Measurements from ENCODE around the gene SH3GLB1.

The SH3GLB1 gene

DNA sequence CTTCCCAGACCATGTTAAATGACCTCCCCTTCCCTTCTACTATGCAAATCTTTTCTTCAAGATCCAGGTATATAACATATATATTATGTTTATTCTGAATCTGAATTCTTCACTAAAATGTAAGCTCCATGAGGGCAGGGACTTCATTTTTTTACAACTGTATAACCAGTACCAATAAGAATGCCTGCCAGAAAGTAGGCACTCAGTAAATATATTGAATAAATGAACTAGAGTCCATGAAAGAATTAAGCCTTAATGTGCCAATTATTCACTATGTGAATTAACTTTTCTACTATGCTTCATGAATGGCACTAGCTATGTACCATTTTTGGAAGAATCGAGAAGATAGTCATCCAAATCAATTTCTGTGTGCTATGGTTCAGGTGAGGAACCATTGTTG lies 60.1 kb downstream of the SH3GLB1 start:
- no peak for TF ChIP-seq PAX5 (IDR thresholded peaks at IDR 0.05; ENCODE audit: insufficient read depth, low read length, severe bottlenecking)
- TF ChIP-seq SPI1 (IDR thresholded peaks at IDR 0.05; ENCODE audit: low read depth, low read length): no peak
- TF ChIP-seq TAF1 (IDR thresholded peaks at IDR 0.05; ENCODE audit: low read depth, low read length): no peak
- no peak for TF ChIP-seq POLR2A (IDR thresholded peaks at IDR 0.05; ENCODE audit: low read depth, low read length)
- no peak for TF ChIP-seq POU2F2 (IDR thresholded peaks at IDR 0.05; ENCODE audit: low read depth, low read length)

GRCh38 chr1:86765073-86765472 lies 60.7 kb downstream of the SH3GLB1 start:
- DNase-seq (ENCODE audit: insufficient read length, low spot score) (no peak), FAIRE-seq (no peak)
- TF ChIP-seq SPI1 (IDR thresholded peaks at IDR 0.05; ENCODE audit: low read depth, low read length): no peak
- no peak for TF ChIP-seq POU2F2 (IDR thresholded peaks at IDR 0.05; ENCODE audit: low read depth, low read length)
- TF ChIP-seq PAX5 (IDR thresholded peaks at IDR 0.05; ENCODE audit: insufficient read depth, low read length, severe bottlenecking): no peak
- no peak for TF ChIP-seq POLR2AphosphoS5 (IDR thresholded peaks at IDR 0.05; ENCODE audit: low read depth, low read length)
- TF ChIP-seq POLR2A (IDR thresholded peaks at IDR 0.05; ENCODE audit: low read depth, low read length): no peak
- no peak for TF ChIP-seq TAF1 (IDR thresholded peaks at IDR 0.05; ENCODE audit: low read depth, low read length)

More for the DNA sequence above, 60.1 kb downstream of the SH3GLB1 start:
- no peak for FAIRE-seq
- DNase-seq (ENCODE audit: insufficient read length, low spot score): no peak

DNA sequence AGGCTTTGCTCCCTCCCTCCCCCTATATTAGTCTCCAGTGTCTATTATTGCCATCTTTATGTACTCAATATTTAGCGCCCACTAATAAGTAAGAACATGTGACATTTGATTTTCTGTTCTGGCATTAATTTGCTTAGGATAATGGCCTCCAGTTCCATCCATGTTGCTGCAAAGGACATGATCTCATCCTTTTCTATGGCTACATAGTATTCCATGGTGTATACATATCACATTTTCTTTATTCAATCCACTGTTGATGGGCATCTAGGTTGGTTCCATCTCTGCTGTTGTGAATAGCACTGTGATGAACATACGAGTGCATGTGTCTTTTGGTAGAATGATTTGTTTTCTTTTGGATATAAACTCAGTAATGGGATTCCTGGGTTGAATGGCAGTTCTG lies 61.3 kb downstream of the SH3GLB1 start:
- no peak for TF ChIP-seq POLR2AphosphoS5 (IDR thresholded peaks at IDR 0.05; ENCODE audit: low read depth, low read length)
- TF ChIP-seq SPI1 (IDR thresholded peaks at IDR 0.05; ENCODE audit: low read depth, low read length): no peak
- TF ChIP-seq POU2F2 (IDR thresholded peaks at IDR 0.05; ENCODE audit: low read depth, low read length): no peak
- TF ChIP-seq PAX5 (IDR thresholded peaks at IDR 0.05; ENCODE audit: insufficient read depth, low read length, severe bottlenecking): no peak
- TF ChIP-seq TAF1 (IDR thresholded peaks at IDR 0.05; ENCODE audit: low read depth, low read length): no peak
- TF ChIP-seq POLR2A (IDR thresholded peaks at IDR 0.05; ENCODE audit: low read depth, low read length): no peak
- FAIRE-seq (no peak), DNase-seq (ENCODE audit: insufficient read length, low spot score) (no peak)

- FAIRE-seq: no peak
- DNase-seq (ENCODE audit: insufficient read length, low spot score): no peak
- TF ChIP-seq SPI1 (IDR thresholded peaks at IDR 0.05; ENCODE audit: low read depth, low read length): no peak
- no peak for TF ChIP-seq POLR2AphosphoS5 (IDR thresholded peaks at IDR 0.05; ENCODE audit: low read depth, low read length)
- no peak for TF ChIP-seq TAF1 (IDR thresholded peaks at IDR 0.05; ENCODE audit: low read depth, low read length)
- TF ChIP-seq PAX5 (IDR thresholded peaks at IDR 0.05; ENCODE audit: insufficient read depth, low read length, severe bottlenecking): no peak
These were observed 64.2 kb downstream of the SH3GLB1 start for GRCh38 chr1:86768554-86768953.

DNA sequence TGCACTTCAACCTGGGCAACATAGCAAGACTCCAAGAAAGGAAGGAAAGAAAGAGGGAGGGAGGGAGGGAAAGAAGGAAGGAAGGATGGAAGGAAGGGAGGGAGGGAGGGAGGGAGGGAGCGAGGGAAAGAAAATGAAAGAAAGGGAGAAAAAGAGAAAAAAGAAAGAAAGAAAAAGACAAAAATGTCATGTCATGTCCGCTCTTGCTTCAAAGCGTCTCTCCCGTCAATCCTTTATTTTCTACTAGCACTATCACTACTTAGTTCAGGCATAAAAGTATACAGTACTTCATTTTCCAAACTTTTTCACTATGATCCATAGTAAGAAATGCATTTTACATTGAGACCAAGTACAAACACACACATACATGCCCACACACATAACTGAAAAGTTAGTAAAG lies 64.7 kb downstream of the SH3GLB1 start:
- FAIRE-seq (no peak), DNase-seq (ENCODE audit: insufficient read length, low spot score) (no peak)
- TF ChIP-seq POLR2A (IDR thresholded peaks at IDR 0.05; ENCODE audit: low read depth, low read length): no peak
- no peak for TF ChIP-seq SPI1 (IDR thresholded peaks at IDR 0.05; ENCODE audit: low read depth, low read length)
- TF ChIP-seq TAF1 (IDR thresholded peaks at IDR 0.05; ENCODE audit: low read depth, low read length): no peak
- TF ChIP-seq POU2F2 (IDR thresholded peaks at IDR 0.05; ENCODE audit: low read depth, low read length): no peak
- TF ChIP-seq POLR2AphosphoS5 (IDR thresholded peaks at IDR 0.05; ENCODE audit: low read depth, low read length): no peak
- no peak for TF ChIP-seq PAX5 (IDR thresholded peaks at IDR 0.05; ENCODE audit: insufficient read depth, low read length, severe bottlenecking)

DNA sequence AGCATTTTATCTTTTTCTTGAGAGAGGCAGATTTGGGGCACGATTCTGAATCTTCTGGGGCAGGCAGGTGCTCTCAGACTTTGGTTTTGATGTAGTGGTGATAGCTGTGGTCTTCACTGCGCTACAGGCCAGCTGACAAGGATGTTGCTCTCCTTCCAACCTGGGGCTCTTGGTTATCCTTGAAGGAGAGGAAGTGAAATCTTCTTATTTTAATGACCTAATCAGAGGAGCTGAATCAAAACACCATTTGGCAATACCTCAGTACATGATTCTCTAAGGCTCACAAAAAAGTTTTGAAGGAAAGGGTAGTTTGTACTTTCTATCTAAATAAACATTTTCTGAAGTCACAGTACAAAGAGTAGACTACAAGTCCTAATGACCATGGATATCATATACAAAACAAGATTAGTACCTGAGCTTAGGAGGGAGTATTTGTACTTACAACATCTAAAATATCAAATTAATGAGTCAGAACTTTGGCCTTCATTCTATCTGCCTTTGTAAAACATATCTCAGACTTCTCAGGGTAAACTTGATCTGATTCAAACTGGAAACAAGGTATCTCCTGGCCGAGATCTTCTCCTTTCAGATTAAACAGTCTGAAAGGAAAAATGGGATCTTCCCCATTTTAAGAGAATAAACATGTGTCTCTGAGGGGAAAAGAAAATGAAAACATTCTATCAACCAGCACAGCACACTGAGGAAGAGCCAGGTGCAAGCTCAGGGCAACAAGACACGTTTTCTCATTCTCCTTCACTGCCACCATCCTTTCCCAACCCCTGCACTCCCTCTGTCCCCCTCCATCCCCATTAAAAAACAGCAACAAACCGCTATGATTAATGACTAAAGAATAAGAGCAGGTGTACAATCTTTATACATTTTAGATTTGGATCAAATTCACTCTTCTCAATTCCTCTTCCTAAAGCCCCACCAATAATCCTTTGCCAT lies 69.2 kb downstream of the SH3GLB1 start:
- FAIRE-seq (peak; percentile 31), DNase-seq (ENCODE audit: insufficient read length, low spot score) (no peak)

DNA sequence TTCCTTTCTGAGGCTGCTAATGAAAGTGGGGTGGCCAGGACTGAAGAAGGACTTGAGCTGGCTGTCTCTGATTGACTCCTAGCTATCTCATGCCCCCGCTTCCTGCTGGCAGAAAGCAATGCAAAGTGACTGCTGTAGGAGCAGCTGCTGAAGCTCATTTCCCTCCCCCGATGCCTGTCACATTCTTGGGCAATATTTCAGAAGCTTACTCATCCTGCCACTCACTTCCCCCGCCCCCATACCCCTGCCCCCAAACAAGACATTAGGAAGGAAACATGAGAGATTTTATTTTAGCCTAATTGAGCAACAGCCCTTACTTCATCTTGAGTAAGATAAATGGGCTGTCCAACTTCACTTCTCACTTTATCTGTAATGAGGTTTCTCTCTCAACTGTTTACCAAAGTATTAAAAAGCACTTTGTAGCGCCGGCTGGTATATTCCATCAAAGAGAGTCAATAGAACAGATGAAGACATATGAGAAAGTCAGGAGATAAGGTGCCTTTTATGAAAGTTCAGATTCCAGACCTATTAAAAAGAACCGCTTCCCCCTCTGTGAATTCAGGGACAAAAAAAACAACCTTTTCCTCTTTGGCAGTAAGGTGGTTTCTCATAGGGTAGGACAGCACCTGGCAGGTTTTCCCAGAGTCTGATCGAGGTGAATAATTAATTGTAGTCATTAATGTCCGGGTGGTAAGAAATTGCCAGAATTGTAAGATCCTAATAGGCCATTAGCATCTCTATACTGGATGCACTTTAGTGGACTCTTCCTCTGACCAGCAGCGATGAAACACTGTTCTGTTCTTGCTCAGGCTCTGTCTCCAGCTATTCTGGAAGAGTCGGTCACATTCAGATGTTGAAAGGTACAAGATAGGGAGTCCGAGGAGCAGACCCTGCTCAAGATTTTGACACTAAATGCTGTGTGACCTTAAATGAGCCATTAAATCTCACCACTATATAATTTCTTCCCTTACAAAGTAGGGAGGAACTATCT lies 70.2 kb downstream of the SH3GLB1 start:
- TF ChIP-seq TAF1 (IDR thresholded peaks at IDR 0.05; ENCODE audit: low read depth, low read length) (no peak), PAX5 (IDR thresholded peaks at IDR 0.05; ENCODE audit: insufficient read depth, low read length, severe bottlenecking) (no peak), POLR2AphosphoS5 (IDR thresholded peaks at IDR 0.05; ENCODE audit: low read depth, low read length) (no peak), POU2F2 (IDR thresholded peaks at IDR 0.05; ENCODE audit: low read depth, low read length) (no peak), SPI1 (IDR thresholded peaks at IDR 0.05; ENCODE audit: low read depth, low read length) (no peak), POLR2A (IDR thresholded peaks at IDR 0.05; ENCODE audit: low read depth, low read length) (no peak)
- FAIRE-seq: peak; percentile 78
- DNase-seq (ENCODE audit: insufficient read length, low spot score): no peak

More for the DNA sequence above, 69.2 kb downstream of the SH3GLB1 start:
- TF ChIP-seq SPI1 (IDR thresholded peaks at IDR 0.05; ENCODE audit: low read depth, low read length) (peak; percentile 73), TAF1 (IDR thresholded peaks at IDR 0.05; ENCODE audit: low read depth, low read length) (no peak)

GRCh38 chr1:86775395-86775794 lies 71.0 kb downstream of the SH3GLB1 start:
- DNase-seq (ENCODE audit: insufficient read length, low spot score) (no peak), FAIRE-seq (no peak)
- TF ChIP-seq SPI1 (IDR thresholded peaks at IDR 0.05; ENCODE audit: low read depth, low read length) (no peak), POLR2AphosphoS5 (IDR thresholded peaks at IDR 0.05; ENCODE audit: low read depth, low read length) (no peak), TAF1 (IDR thresholded peaks at IDR 0.05; ENCODE audit: low read depth, low read length) (no peak), POLR2A (IDR thresholded peaks at IDR 0.05; ENCODE audit: low read depth, low read length) (no peak)

- DNase-seq (ENCODE audit: insufficient read length, low spot score) (no peak), FAIRE-seq (no peak)
- TF ChIP-seq POU2F2 (IDR thresholded peaks at IDR 0.05; ENCODE audit: low read depth, low read length): no peak
- TF ChIP-seq POLR2A (IDR thresholded peaks at IDR 0.05; ENCODE audit: low read depth, low read length): no peak
- no peak for TF ChIP-seq SPI1 (IDR thresholded peaks at IDR 0.05; ENCODE audit: low read depth, low read length)
- TF ChIP-seq PAX5 (IDR thresholded peaks at IDR 0.05; ENCODE audit: insufficient read depth, low read length, severe bottlenecking): no peak
- TF ChIP-seq TAF1 (IDR thresholded peaks at IDR 0.05; ENCODE audit: low read depth, low read length): no peak
- TF ChIP-seq POLR2AphosphoS5 (IDR thresholded peaks at IDR 0.05; ENCODE audit: low read depth, low read length): no peak
These were observed 71.7 kb downstream of the SH3GLB1 start for GRCh38 chr1:86776108-86776507.
